K562 (cell line): ENCODE data around the gene CDS2. TPM values are rescaled to one million over a fixed set of nuclear protein-coding genes. Genes with fewer than 3 reads are reported as not detected.

Experiments
- ETV6 ChIP-seq, 3 experiments: fragments of 150-350 bp in 1 of 3; sonication (generic) in 1 of 3; formaldehyde crosslinking in 1 of 3; IDR thresholded peaks; 2 replicates each; pipeline versions ENCODE4 v1.6.1 to v1.8.0; 2014 to 2022; ENCODE audit warnings: borderline replicate concordance in 2 of 3, low read depth in 2 of 3, antibody characterized with exemption in 1 of 3, low read length in 1 of 3, mild to moderate bottlenecking in 1 of 3, missing genetic modification reagents in 1 of 3
- HMBOX1 ChIP-seq: sonication (generic); IDR thresholded peaks from 2 replicates; pipeline ENCODE4 v1.6.1; 2016
- HMGN3 ChIP-seq: IDR thresholded peaks from 2 replicates; pipeline ENCODE4 v1.6.1; 2011; ENCODE audit warnings: borderline replicate concordance, low read depth, mild to moderate bottlenecking, mixed read lengths, low read length; ENCODE audit not compliant: insufficient read length; ENCODE audit errors: extremely low read depth
- UBTF ChIP-seq, 2 experiments: IDR thresholded peaks; 2 replicates each; pipeline ENCODE4 v1.6.1; 2012; ENCODE audit warnings: improper control_type of control experiment in 2 of 2, low read depth in 2 of 2, low read length in 2 of 2, borderline replicate concordance in 1 of 2
- ZBTB40 ChIP-seq, 2 experiments: fragments of 450-650 bp in 1 of 2; sonication (generic) in 1 of 2; formaldehyde crosslinking in 1 of 2; IDR thresholded peaks; 2 replicates each; pipeline versions ENCODE4 v1.7.1 to v1.9.0; 2016 to 2022; ENCODE audit warnings: inconsistent platforms in 1 of 2, mild to moderate bottlenecking in 1 of 2, missing genetic modification reagents in 1 of 2
- ZBTB43 ChIP-seq: sonication (generic); formaldehyde crosslinking; IDR thresholded peaks from 2 replicates; pipeline ENCODE4 v1.8.0; 2023; ENCODE audit warnings: mild to moderate bottlenecking, missing genetic modification reagents
- ZKSCAN8 ChIP-seq: fragments of 200-800 bp; sonication (Bioruptor generic); IDR thresholded peaks from 2 replicates; pipeline ENCODE4 v1.6.1; 2016; ENCODE audit warnings: missing genetic modification characterization, missing compliant biosample characterization
- ZNF121 ChIP-seq: sonication (generic); formaldehyde crosslinking; conservative IDR thresholded peaks from 2 replicates; pipeline ENCODE4 v1.8.0; 2022; ENCODE audit warnings: missing genetic modification reagents
- ZNF140 ChIP-seq: fragments of 250-450 bp; sonication (Bioruptor Pico); IDR thresholded peaks from 2 replicates; pipeline ENCODE4 v1.8.0; 2021; ENCODE audit warnings: moderate library complexity, mild to moderate bottlenecking, inconsistent platforms
- ZNF23 ChIP-seq: fragments of 250-450 bp; sonication (Bioruptor Pico); IDR thresholded peaks from 2 replicates; pipeline ENCODE4 v1.4.0; 2020; ENCODE audit warnings: mild to moderate bottlenecking
- ZNF668 ChIP-seq: fragments of 250-450 bp; sonication (Bioruptor Pico); IDR thresholded peaks from 2 replicates; pipeline ENCODE4 v1.8.0; 2022; ENCODE audit warnings: mild to moderate bottlenecking, inconsistent platforms
- polyA plus RNA-seq, 8 experiments: library from polyadenylated mRNA; depleted of rRNA in 4 of 8; stranded (reverse) in 5 of 8; unstranded in 3 of 8; fragments of >200 nt; fragmentation: Nextera tagmentation in 2 of 8; fragmentation: Illumina TruSeq in 1 of 8; extraction: Ambion mirVana in 2 of 8; extraction: Trizol in 1 of 8; gene quantifications; 2 replicates each; pipeline versions ENCODE4 v1.2.1 to v1.2.3, GENCODE V29; 2011 to 2014; ENCODE audit warnings: inconsistent platforms in 1 of 8, missing spikeins in 1 of 8
- total RNA-seq, 7 experiments: library from RNA; depleted of rRNA in 6 of 7; stranded (reverse); fragments of >200 nt in 6 of 7; fragmentation: Illumina TruSeq in 2 of 7; extraction: Trizol in 2 of 7; gene quantifications; 2 replicates each; pipeline versions ENCODE4 v1.2.1 to v1.2.3, GENCODE V29; 2011 to 2021; ENCODE audit warnings: low replicate concordance in 1 of 7

The CDS2 gene
- total and polyA plus RNA-seq, 9 of the 15 experiments (the other 6 are each of a cell fraction or from before 2014, with no cell fraction given), result 6.4 to 46.4 (median 12.2) TPM

- no peak for TF ChIP-seq HMBOX1
- no peak for TF ChIP-seq ZNF668 (CRISPR knock-in tag)
- no peak for TF ChIP-seq ETV6 (IDR thresholded peaks at IDR 0.05; ENCODE audit: borderline replicate concordance in 1 of 2, low read depth in 2 of 2, low read length in 1 of 2)
- 0 out of 2 replicates have a peak, but pooled peaks have one; percentile 97 for TF ChIP-seq ETV6 (CRISPR knock-in tag; IDR thresholded peaks at IDR 0.05; ENCODE audit: borderline replicate concordance)
- TF ChIP-seq UBTF (IDR thresholded peaks at IDR 0.05; ENCODE audit: borderline replicate concordance in 1 of 2, low read depth in 2 of 2, low read length in 2 of 2), result 0 out of 4 replicates have a peak, but pooled peaks of 1 of the 2 experiments have one; percentile 17
- no peak for TF ChIP-seq ZKSCAN8
- no peak for TF ChIP-seq ZNF121 (CRISPR knock-in tag)
- TF ChIP-seq ZNF140 (CRISPR knock-in tag), result no peak
- TF ChIP-seq ZNF23, result no peak
- TF ChIP-seq HMGN3, result peak; percentile 3
- TF ChIP-seq ZBTB40 (IDR thresholded peaks at IDR 0.05), result no peak; the same call in 1 of the 2 replicates
- no peak; the same call in none of the 2 replicates for TF ChIP-seq ZBTB40 (CRISPR knock-in tag; IDR thresholded peaks at IDR 0.05)
- peak; percentile 96 for TF ChIP-seq ZBTB43 (CRISPR knock-in tag)
These were observed 7.2 kb upstream of the CDS2 start, which contains the start of gene PCNA (continued) for GRCh38 chr20:5119435-5120184.
